Measurements from ENCODE around the gene GPR39. TPM values are rescaled to one million over a fixed set of nuclear protein-coding genes. Genes with fewer than 3 reads are reported as not detected.

Gene GPR39
- total RNA-seq, 1 donor from 2014 or later = 13.2 TPM

DNA sequence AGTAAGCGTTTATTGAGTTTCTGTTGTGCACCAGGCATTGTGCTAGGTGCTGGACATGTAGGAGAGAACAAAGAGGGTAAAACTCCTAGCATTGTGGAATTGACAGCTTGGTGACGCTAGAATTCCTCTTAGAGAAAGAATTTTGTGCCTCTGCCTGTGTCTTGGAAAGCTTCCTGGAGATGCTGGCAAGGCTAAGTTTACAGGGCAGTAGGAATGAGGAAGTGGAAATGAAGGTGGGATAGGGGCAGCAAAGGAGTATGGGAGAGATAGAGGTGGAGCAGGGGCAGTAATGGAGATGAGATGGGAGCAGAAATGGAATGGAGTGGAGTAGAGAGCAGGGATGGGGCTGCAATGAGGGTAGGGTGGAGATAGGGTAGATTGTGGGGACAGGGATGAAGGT lies 29.8 kb downstream of the GPR39 start:
- no peak for DNase-seq (ENCODE audit: low spot score)

- no peak for DNase-seq (ENCODE audit: low spot score)
These were observed 31.7 kb downstream of the GPR39 start for GRCh38 chr2:132448331-132448730.

DNA sequence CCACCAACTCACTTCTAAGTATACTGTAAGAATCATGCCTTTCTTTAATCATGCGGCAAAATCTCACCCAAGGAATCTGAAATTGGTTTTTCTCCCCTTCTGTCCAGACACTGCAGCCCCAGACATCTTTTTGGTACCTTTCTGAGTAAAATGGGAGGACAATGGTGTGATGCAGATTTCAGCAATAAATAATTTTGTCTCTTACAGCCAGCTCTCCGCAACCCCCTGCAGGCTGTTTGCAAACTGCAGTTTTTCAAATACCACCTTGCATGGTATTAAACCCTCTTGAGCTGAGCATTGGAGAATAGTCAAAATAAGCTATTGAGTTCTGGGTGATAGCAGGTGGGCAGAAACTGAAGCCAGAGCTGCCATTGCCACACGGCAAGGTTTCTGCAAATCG lies 32.2 kb downstream of the GPR39 start:
- DNase-seq (ENCODE audit: low spot score) = no peak

DNA sequence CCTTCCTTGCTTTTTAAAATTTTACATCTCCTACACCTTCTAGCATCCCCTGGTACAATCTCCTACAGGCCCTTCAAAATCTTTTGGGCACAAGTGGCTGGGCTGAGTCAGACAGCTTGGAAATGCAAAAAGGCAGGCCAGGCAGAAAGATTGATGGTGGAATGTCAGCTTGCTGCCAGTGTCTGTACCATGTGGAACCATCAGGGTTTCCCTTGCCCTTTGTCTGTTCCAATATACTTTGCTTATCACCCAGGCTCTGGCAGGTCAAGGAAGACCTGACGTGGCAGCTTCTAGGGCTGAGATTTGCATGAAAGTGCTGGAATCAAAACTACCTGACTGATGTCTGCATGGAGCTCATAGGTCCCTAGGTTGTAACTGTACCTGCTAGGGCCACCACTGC lies 33.3 kb downstream of the GPR39 start:
- DNase-seq (ENCODE audit: low spot score) = no peak

DNA sequence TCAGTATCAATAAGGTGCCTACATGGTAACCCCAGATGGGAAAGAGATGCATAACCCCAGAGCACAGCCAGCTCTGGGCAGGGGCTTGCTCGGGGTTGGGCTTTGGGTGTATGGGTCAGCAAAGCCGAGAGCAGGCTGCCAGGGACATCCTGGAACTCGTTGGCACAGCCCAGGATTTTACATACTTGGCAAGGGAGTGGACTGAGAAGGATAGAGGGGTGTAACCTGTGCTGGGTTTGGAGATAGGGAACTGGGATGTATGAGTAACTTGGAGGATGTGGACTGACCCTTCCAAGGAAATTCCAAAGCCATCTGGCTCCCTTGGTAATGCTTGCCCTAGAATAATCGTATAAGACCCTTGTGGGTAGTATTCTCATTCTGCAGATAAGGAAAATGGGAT lies 44.2 kb downstream of the GPR39 start:
- DNase-seq (ENCODE audit: low spot score) = no peak

DNA sequence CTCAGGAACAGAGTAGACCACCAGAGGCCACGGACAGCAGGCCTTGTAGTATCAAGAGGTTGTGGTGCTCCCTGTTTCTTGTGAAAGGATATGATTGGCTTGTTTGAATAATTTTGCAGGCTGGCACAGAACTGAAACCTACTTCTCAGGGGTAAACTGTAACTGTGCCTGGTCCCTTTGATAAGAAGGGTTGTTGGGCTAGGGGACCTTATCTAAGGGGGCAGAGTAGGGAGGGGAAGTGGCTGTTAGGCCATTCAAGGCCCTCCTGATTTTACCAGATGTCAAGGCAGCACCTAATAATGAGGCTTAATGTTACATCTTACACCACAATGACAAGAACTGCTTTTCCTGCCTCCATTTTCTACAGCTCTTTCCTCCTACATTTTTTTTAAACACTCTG lies 45.6 kb downstream of the GPR39 start:
- DNase-seq (ENCODE audit: low spot score) = no peak

- no peak for DNase-seq (ENCODE audit: low spot score)
These were observed 47.1 kb downstream of the GPR39 start for GRCh38 chr2:132463719-132464118.

DNA sequence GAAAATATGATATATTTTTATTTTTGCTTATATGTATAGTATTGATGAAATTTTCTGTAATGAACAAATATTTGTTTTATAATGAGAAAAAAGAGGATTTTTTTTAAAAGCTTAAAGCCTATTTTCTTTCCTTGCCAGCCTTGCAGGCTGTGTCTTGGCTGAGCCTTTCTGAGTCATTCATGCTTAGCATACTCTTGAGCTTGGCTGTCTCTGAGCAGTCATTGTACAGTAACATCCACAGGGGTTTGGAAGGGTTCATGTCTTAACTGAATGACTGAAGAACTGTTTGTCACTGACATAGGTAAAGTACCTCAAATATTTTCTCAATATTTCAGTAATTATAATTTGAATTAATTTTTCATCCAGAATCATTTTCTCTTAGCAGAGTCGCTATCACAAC lies 49.3 kb downstream of the GPR39 start:
- no peak for DNase-seq (ENCODE audit: low spot score)

- no peak for DNase-seq (ENCODE audit: low spot score)
These were observed 49.9 kb downstream of the GPR39 start for GRCh38 chr2:132466428-132467028.

DNA sequence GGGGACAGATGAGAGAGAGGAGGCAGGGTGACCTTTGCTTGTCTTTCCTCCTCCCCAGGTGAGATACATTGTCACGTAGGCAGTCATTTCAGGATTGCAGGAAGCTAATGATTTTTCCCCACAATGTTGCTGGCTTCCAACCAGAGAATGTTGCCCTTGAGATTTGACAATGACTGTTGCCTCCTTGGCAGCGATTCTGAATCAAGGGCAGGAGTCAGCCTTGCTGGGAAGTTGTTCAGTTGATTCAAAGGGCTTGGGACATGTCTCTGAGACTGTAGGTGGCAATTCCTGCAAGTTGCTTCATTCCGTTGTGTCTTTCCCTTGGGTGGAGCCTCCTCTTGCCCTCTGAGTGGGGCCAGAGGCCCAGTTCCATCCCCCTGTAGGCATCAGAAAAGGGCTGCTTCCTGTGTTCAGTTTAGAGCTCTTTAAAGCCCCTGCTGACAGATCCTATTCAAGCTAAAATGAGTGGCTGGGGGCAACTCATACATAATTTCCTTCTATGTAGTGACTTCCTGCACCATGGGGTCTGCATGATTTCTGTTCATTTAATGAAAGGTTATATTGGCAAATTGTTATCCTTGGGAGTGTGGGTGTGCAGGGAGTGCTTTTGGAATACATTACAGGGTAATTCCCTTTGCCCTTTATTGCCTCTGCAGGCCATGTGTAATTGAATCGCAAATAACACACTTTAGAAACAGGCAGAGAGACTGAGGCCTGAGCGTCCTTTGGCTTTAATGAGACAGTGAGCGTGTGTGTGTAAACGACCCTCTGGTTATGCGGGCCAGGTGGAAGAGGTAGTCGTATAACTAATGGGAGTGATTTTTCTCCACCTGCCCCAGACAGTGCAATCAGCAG lies 52.4 kb downstream of the GPR39 start:
- DNase-seq (ENCODE audit: low spot score) = no peak

DNA sequence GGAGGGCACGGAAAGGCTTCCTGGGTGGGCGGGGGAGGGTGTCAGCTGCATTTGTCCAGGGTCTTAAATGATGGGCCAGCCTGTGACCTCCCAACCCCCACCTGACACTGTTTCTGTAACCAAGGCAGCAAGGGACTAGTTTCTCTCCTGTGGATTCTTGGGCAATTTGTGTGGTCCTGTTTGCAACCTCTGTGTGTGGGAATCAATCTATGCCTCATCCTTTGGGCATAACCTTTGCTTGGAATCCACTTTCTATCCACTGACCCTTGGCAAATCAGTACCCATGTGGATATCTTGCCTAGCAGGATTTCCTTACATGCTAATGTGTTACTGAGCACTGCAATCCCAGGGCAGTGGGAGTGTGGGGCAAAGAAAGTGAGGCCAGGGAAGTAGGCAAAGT lies 54.1 kb downstream of the GPR39 start:
- no peak for DNase-seq (ENCODE audit: low spot score)

DNA sequence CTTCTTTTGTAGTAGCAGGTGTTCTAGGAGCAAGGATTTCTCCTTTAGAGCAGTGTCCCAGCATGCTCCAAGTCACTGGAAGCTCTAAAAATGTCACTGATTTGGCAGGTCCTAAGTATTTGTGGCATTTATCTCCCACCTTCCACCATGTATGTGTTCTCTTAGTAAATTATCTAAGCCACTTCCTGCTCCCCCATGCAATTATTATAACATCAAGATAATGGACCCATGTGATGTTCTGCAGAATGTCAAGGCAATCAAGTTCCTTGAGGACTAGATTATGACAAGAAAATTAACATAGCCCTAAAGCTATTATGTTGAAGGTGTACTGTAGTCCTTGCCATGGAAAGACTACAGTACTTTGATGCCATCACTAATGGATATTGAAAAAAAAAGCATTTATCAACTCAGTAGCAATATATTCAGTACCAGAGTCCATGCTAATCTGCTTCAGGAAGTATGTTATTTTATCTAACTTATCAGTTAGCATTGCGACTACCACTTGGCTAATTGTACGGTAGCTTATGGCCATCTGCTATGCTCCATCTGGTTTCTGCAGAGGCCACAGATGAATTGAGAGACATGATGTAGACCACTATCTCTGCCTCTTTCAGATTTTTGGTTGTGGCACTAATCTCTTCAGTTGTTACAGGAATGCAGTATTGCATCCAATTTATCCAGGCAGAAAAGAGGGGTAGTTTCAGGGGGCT lies 56.7 kb downstream of the GPR39 start:
- DNase-seq (ENCODE audit: low spot score) = no peak

DNA sequence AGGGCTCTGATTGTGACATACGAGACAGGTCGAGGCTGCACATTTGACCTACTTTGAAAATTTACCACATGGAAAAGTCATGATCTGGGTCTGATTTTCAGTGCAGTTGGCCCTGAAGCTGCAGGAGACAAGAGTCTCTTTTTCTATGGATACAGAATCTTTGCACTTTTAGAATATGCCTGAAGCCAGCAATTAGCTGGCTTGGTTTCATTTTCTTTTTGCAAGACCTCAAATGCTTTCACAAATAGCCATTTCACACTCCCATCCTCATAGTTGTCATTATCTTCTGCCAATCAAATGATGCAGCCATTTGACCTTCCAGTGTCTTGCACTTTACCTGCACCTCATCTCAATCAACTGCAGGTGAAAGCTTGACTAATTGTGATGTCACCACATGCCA lies 59.0 kb downstream of the GPR39 start:
- no peak for DNase-seq (ENCODE audit: low spot score)

DNA sequence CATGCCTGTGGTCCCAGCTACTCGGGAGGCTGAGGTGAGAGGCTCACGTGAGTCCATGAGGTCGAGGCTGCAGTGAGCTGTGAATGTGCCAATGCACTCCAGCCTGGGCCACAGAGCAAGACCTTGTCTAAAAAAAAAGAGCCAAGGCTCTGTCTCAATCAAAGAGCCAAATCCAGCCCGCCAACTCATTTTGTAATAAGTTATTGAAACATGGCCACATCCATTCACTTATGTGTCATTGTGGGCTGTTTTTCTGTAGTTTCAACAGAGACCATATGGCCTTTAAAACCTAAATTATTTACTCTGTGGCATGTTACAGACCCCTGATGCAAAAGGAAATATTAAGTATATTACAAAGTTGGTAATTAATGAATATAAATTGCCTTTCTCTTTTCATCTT lies 60.8 kb downstream of the GPR39 start:
- DNase-seq (ENCODE audit: low spot score) = no peak

GRCh38 chr2:132477962-132478361 lies 61.4 kb downstream of the GPR39 start:
- DNase-seq (ENCODE audit: low spot score) = no peak

- DNase-seq (ENCODE audit: low spot score) = no peak
These were observed 62.0 kb downstream of the GPR39 start for GRCh38 chr2:132478461-132479105.

GRCh38 chr2:132479155-132479554 lies 62.5 kb downstream of the GPR39 start:
- DNase-seq (ENCODE audit: low spot score) = no peak

GRCh38 chr2:132482821-132483220 lies 66.2 kb downstream of the GPR39 start:
- DNase-seq (ENCODE audit: low spot score) = no peak

- no peak for DNase-seq (ENCODE audit: low spot score)
These were observed 67.5 kb downstream of the GPR39 start for GRCh38 chr2:132484144-132484543.

- DNase-seq (ENCODE audit: low spot score) = no peak
These were observed 71.9 kb downstream of the GPR39 start for GRCh38 chr2:132488491-132488890.

DNA sequence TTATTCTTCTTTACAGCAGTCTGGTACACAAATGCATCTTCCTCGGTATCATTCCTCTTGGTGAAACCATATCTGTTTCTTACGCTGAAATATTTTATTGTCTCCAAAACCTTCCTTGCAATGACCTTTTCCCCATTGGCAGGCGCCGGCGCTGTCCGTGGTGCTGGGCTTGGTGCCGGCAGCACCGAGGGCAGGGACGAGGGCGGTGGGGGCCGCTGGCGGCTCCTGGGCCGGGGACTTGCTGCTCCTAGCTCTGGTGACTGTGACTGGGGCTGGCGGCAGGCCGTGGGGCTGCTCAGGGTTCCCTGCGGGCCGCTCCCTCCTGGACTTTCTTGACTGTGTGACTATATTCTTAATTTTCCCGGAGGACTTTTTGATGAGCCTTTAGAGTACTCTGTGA lies 72.5 kb downstream of the GPR39 start:
- DNase-seq (ENCODE audit: low spot score) = no peak

- no peak for DNase-seq (ENCODE audit: low spot score)
These were observed 79.3 kb downstream of the GPR39 start for GRCh38 chr2:132495881-132496280.
